PC-9 (cell line): ENCODE data around the gene RASD2. TPM values are rescaled to one million over a fixed set of nuclear protein-coding genes. Genes with fewer than 3 reads are reported as not detected.

Experiments
- BruUV-seq: library from RNA; stranded (reverse); fragments of 400-500 nt; replicated peaks from 2 replicates; lab custom pipeline; 2021; lab: Mats Ljungman, UMichigan
- CTCF ChIA-PET: fragments of 300-600 bp; sonication (Branson Sonifier 250); formaldehyde crosslinking; loops from one replicate; lab custom pipeline; 2022; ENCODE audit warnings: antibody characterized with exemption; lab: Charles Lee
- POLR2A ChIA-PET: fragments of 300-600 bp; sonication (Branson Sonifier 250); formaldehyde crosslinking; loops from one replicate; lab custom pipeline; 2022; ENCODE audit warnings: antibody characterized with exemption; ENCODE audit not compliant: unreplicated experiment; lab: Charles Lee
- DNase-seq, 2 experiments: peaks; one replicate each; pipeline versions ENCODE4 v3.0.0 to v3.0.0-alpha.2; 2015 to 2022; ENCODE audit warnings: mixed read lengths in 1 of 2
- H2AFZ ChIP-seq: fragments of 200-600 bp; sonication (generic); 2 replicates; pipeline ENCODE4 v1.8.1; 2017; ENCODE audit warnings: antibody characterized with exemption
- H3F3A ChIP-seq: fragments of 200-600 bp; sonication (generic); 2 replicates; pipeline ENCODE4 v1.8.1; 2017; ENCODE audit warnings: antibody characterized with exemption, mild to moderate bottlenecking, low read depth; ENCODE audit not compliant: insufficient read depth
- H3K27ac ChIP-seq: fragments of 200-600 bp; sonication (generic); 2 replicates; pipeline ENCODE4 v1.6.1; 2016; ENCODE audit warnings: mixed run types
- H3K27me3 ChIP-seq: fragments of 200-600 bp; sonication (generic); 2 replicates; pipeline ENCODE4 v1.6.1; 2016; ENCODE audit warnings: low read depth, mixed run types; ENCODE audit not compliant: insufficient read depth
- H3K36me3 ChIP-seq: fragments of 200-600 bp; sonication (generic); 2 replicates; pipeline ENCODE4 v1.6.1; 2016; ENCODE audit warnings: low read depth, mixed run types
- H3K4me1 ChIP-seq: fragments of 200-600 bp; sonication (generic); replicated peaks from 2 replicates; pipeline ENCODE4 v1.6.1; 2016; ENCODE audit warnings: mixed run types; ENCODE audit not compliant: insufficient read depth
- H3K4me2 ChIP-seq: fragments of 200-600 bp; sonication (generic); 2 replicates; pipeline ENCODE4 v1.6.1; 2017; ENCODE audit warnings: mixed run types
- H3K4me3 ChIP-seq: fragments of 200-600 bp; sonication (generic); 2 replicates; pipeline ENCODE4 v1.6.1; 2016; ENCODE audit warnings: mixed run types
- H3K79me2 ChIP-seq: fragments of 200-600 bp; sonication (generic); 2 replicates; pipeline ENCODE4 v1.6.1; 2017; ENCODE audit warnings: low read depth, mixed run types
- H3K9me2 ChIP-seq: fragments of 200-600 bp; sonication (generic); 2 replicates; pipeline ENCODE4 v1.8.1; 2017; ENCODE audit warnings: mild to moderate bottlenecking; ENCODE audit not compliant: insufficient read depth
- H3K9me3 ChIP-seq: fragments of 200-600 bp; sonication (generic); 2 replicates; pipeline ENCODE4 v1.8.1; 2016; ENCODE audit warnings: low read depth; ENCODE audit not compliant: insufficient read depth
- H4K20me1 ChIP-seq: fragments of 200-600 bp; sonication (generic); 2 replicates; pipeline ENCODE4 v1.8.1; 2017; ENCODE audit not compliant: insufficient read depth
- EZH2 ChIP-seq: fragments of 200-600 bp; sonication (generic); IDR thresholded peaks from 2 replicates; pipeline ENCODE4 v1.8.0; 2017; ENCODE audit warnings: antibody characterized with exemption, low read depth
- intact Hi-C: fragments of 100-400 bp; cut with micrococcal nuclease; formaldehyde crosslinking; loops from one replicate; pipeline ENCODE4 v1.10.0; 2022; ENCODE audit not compliant: unreplicated experiment
- total RNA-seq: library from RNA; stranded (reverse); gene quantifications from 2 replicates; pipeline ENCODE4 v1.2.3, GENCODE V29; 2021
- TF ChIP-seq, protein P1 (sequence below): fragments of 200-600 bp; sonication (generic); conservative IDR thresholded peaks from 2 replicates; pipeline ENCODE4 v1.6.1; 2017; ENCODE audit warnings: mixed run types, antibody characterized with exemption, mild to moderate bottlenecking, moderate library complexity

RASD2 gene
- total RNA-seq, 1 experiment from 2014 or later, result 0.70 TPM

DNA sequence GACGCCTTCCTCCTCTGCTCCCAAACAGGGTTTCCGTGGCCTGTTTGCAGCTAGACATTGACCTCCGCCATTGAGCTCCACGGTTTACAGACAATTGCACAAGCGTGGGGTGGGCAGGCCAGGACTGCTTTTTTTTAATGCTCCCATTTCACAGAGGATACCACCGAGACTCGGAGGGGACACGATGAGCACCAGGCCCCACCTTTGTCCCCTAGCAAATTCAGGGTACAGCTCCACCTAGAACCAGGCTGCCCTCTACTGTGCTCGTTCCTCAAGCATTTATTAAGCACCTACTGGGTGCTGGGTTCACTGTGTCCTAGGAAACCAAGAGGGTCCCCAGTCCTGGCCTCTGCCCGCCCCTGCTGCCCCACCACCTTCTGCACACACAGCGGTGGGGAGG is 12.2 kb downstream of the RASD2 start:
- H3K4me2 ChIP-seq, result no peak overlapping the region
- intact Hi-C loops, result no loop called here
- no peak overlapping the region for H3K27ac ChIP-seq
- no TSS peak for BruUV-seq
- no peaks in the 10 kb centered on the region for H3K27me3 ChIP-seq
- peaks cover 21% of the 10 kb centered on the region; the same call in 1 of the 2 replicates for H3F3A ChIP-seq
- H3K36me3 ChIP-seq, result no peaks in the 10 kb centered on the region
- no peaks in the 10 kb centered on the region for H3K4me1 ChIP-seq
- H3K79me2 ChIP-seq, result no peaks in the 10 kb centered on the region
- DNase-seq, result no peak
- H2AFZ ChIP-seq, result no peak overlapping the region
- no peak for TF ChIP-seq EZH2
- TF ChIP-seq, protein P1, sequence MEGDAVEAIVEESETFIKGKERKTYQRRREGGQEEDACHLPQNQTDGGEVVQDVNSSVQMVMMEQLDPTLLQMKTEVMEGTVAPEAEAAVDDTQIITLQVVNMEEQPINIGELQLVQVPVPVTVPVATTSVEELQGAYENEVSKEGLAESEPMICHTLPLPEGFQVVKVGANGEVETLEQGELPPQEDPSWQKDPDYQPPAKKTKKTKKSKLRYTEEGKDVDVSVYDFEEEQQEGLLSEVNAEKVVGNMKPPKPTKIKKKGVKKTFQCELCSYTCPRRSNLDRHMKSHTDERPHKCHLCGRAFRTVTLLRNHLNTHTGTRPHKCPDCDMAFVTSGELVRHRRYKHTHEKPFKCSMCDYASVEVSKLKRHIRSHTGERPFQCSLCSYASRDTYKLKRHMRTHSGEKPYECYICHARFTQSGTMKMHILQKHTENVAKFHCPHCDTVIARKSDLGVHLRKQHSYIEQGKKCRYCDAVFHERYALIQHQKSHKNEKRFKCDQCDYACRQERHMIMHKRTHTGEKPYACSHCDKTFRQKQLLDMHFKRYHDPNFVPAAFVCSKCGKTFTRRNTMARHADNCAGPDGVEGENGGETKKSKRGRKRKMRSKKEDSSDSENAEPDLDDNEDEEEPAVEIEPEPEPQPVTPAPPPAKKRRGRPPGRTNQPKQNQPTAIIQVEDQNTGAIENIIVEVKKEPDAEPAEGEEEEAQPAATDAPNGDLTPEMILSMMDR, result no peak
- CTCF ChIA-PET, result interaction anchor here (0.7 kb wide), 1 partner anchor 13 kb away, joined by 5 read pairs; no protein-coding TSS in a partner anchor
- POLR2A ChIA-PET, result interaction anchor here (0.5 kb wide), 1 partner anchor 141 kb away, joined by 3 read pairs; no protein-coding TSS in a partner anchor
- H3K9me3 ChIP-seq, result no peaks in the 10 kb centered on the region
- peaks cover 18% of the 10 kb centered on the region for H4K20me1 ChIP-seq
- no peaks in the 10 kb centered on the region for H3K9me2 ChIP-seq
- no peak overlapping the region for H3K4me3 ChIP-seq

DNA sequence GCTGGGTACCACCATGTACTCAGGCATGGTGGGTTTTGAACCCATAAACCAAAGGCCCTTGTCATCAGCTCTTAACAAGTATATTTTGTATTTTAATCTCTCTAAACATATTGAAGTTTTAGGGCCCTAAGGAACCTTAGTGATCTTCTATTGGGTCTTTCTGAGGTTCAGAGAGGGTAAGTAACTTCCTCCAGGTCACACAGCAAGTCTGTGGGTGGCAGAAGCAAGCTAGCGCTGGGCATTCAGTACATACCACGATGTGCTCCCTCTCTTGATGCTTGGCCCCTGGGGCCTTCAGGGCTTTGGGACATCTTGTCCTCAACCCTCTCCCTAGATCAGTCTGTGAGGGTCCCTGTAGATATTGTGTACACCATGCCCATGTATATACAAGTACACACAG is 12.7 kb downstream of the RASD2 start:
- Histone ChIP-seq H3K4me1 (no peaks in the 10 kb centered on the region), H3K36me3 (no peaks in the 10 kb centered on the region), H2AFZ (no peak overlapping the region), H3K27ac (no peak overlapping the region), H4K20me1 (peaks cover 18% of the 10 kb centered on the region), H3K27me3 (no peaks in the 10 kb centered on the region), H3K4me3 (no peak overlapping the region), H3K79me2 (no peaks in the 10 kb centered on the region), H3K9me3 (no peaks in the 10 kb centered on the region), H3F3A (peaks cover 26% of the 10 kb centered on the region; the same call in 1 of the 2 replicates), H3K4me2 (no peak overlapping the region), H3K9me2 (no peaks in the 10 kb centered on the region)
- TF ChIP-seq EZH2, result no peak
- TF ChIP-seq, protein P1, result no peak
- ChIA-PET POLR2A (no interaction called here), CTCF (no interaction called here)
- DNase-seq, result no peak
- no TSS peak for BruUV-seq
- intact Hi-C loops, result no loop called here

DNA sequence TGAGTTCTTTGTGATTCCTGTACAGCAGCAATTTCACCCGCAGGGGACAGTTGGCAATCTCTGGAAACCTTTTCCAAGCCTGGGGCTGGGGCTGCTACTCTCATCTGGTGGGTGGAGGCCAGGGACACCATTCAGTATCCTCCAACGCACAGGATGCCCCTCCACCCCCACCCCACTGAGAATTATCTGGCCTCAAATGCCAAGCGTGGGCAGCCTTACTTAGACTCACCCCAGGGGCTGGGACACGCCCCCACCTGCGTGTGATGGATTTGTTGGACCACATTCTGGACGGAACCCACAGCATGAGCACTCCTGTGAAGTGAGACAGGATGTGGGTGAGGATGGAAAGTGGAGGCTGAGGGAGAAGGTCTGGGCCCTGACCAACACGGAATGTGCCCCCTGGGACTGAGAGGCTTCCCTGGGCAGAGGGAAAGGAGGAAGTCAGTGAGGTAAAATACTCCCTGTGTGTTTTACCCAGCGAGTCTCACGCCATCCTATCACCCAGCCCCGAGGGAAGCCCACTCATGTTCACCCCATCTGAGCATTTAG is 13.7 kb downstream of the RASD2 start:
- ChIA-PET POLR2A (no interaction called here), CTCF (no interaction called here)
- H3K4me1 ChIP-seq, result no peaks in the 10 kb centered on the region
- H3F3A ChIP-seq, result peaks cover 27% of the 10 kb centered on the region; the same call in 1 of the 2 replicates
- H4K20me1 ChIP-seq, result peaks cover 18% of the 10 kb centered on the region
- no peaks in the 10 kb centered on the region for H3K79me2 ChIP-seq
- no peak overlapping the region for H3K4me3 ChIP-seq
- no peak overlapping the region for H2AFZ ChIP-seq
- intact Hi-C loops, result no loop called here
- no peaks in the 10 kb centered on the region for H3K9me2 ChIP-seq
- H3K27ac ChIP-seq, result no peak overlapping the region
- DNase-seq, result no peak
- H3K4me2 ChIP-seq, result no peak overlapping the region
- TF ChIP-seq, protein P1, result no peak
- no peak for TF ChIP-seq EZH2
- H3K27me3 ChIP-seq, result no peaks in the 10 kb centered on the region
- H3K9me3 ChIP-seq, result no peaks in the 10 kb centered on the region; the same call in 1 of the 2 replicates
- H3K36me3 ChIP-seq, result no peaks in the 10 kb centered on the region
- BruUV-seq, result no TSS peak
